HG03103 (cell line): ENCODE results near the gene NEO1.

Experiments
- ATAC-seq: cut with Tn5 transposase; IDR thresholded peaks from one replicate; pipeline ENCODE4 v1.9.1; 2021; ENCODE audit warnings: low read depth; ENCODE audit not compliant: unreplicated experiment

The NEO1 gene

GRCh38 chr15:73051807-73052652 lies at the start of gene NEO1:
Gene NEO1, plus strand, starts transcription at chr15:73052463. Its CDS starts 213 bp downstream, at chr15:73052676.
- peak; percentile 40 for ATAC-seq

- no peak for ATAC-seq
Observed at GRCh38 chr15:73004462-73004861, 47.8 kb upstream of the NEO1 start.

- no peak for ATAC-seq
Observed at GRCh38 chr15:73005032-73005431, 47.2 kb upstream of the NEO1 start.

GRCh38 chr15:73005446-73005845 lies 46.8 kb upstream of the NEO1 start:
- ATAC-seq, result no peak

- no peak for ATAC-seq
Observed at GRCh38 chr15:73006523-73006922, 45.7 kb upstream of the NEO1 start.

GRCh38 chr15:73009066-73010056 lies 42.9 kb upstream of the NEO1 start:
- ATAC-seq, result no peak

GRCh38 chr15:73010154-73011152 lies 41.8 kb upstream of the NEO1 start:
- no peak for ATAC-seq

GRCh38 chr15:73014904-73015303 lies 37.4 kb upstream of the NEO1 start:
- no peak for ATAC-seq

- ATAC-seq, result no peak
Observed at GRCh38 chr15:73015493-73015892, 36.8 kb upstream of the NEO1 start.

GRCh38 chr15:73017987-73018386 lies 34.3 kb upstream of the NEO1 start:
- ATAC-seq, result no peak

GRCh38 chr15:73019154-73019553 lies 33.1 kb upstream of the NEO1 start:
- ATAC-seq, result no peak

GRCh38 chr15:73019601-73020146 lies 32.6 kb upstream of the NEO1 start:
- no peak for ATAC-seq

GRCh38 chr15:73021139-73021621 lies 31.1 kb upstream of the NEO1 start:
- no peak for ATAC-seq

GRCh38 chr15:73022161-73022560 lies 30.1 kb upstream of the NEO1 start:
- ATAC-seq, result no peak

GRCh38 chr15:73023071-73023470 lies 29.2 kb upstream of the NEO1 start:
- ATAC-seq, result no peak

- no peak for ATAC-seq
Observed at GRCh38 chr15:73024168-73024567, 28.1 kb upstream of the NEO1 start.

- no peak for ATAC-seq
Observed at GRCh38 chr15:73026511-73027054, 25.7 kb upstream of the NEO1 start.

- no peak for ATAC-seq
Observed at GRCh38 chr15:73028031-73028430, 24.2 kb upstream of the NEO1 start.

GRCh38 chr15:73028831-73029451 lies 23.3 kb upstream of the NEO1 start:
- ATAC-seq, result no peak
